Neural progenitor cell (in vitro differentiated cells): Measurements from ENCODE around the gene SLC43A2.

ENCODE experiments used
- CTCF ChIP-seq: fragments of 200-600 bp; sonication (generic); IDR thresholded peaks from 2 replicates; pipeline ENCODE4 v1.5.1; 2017; ENCODE audit warnings: antibody characterized with exemption, mild to moderate bottlenecking
- EZH2 ChIP-seq: fragments of 200-600 bp; sonication (generic); IDR thresholded peaks from 2 replicates; pipeline ENCODE4 v1.6.1; 2017; ENCODE audit warnings: antibody characterized with exemption, mild to moderate bottlenecking, moderate library complexity
- EZH2phosphoT487 ChIP-seq: fragments of 200-600 bp; sonication (generic); IDR thresholded peaks from 2 replicates; pipeline ENCODE4 v1.6.1; 2017; ENCODE audit warnings: antibody characterized with exemption

- TF ChIP-seq CTCF: no peak
- no peak for TF ChIP-seq EZH2phosphoT487
- TF ChIP-seq EZH2: no peak
These were observed 66.4 kb downstream of the SLC43A2 start for GRCh38 chr17:1562176-1562643.
